NOMO-1 treated with dmso at 0.1 percent for 144 hours (cell line): Measurements from ENCODE around the gene NR1H2.
A peak's percentile ranks its signal among the peaks of the same experiment; 100 is the strongest.
"Not testable (repeated sequence)": the region's sequence is repeated elsewhere in the genome, so short reads cannot be mapped to it uniquely, and the experiment has no call there.

Experiments
- DNase-seq: peaks from one replicate; lab custom pipeline; 2025; ENCODE audit not compliant: unreplicated experiment; lab: John Stamatoyannopoulos, UW

Gene NR1H2

DNA sequence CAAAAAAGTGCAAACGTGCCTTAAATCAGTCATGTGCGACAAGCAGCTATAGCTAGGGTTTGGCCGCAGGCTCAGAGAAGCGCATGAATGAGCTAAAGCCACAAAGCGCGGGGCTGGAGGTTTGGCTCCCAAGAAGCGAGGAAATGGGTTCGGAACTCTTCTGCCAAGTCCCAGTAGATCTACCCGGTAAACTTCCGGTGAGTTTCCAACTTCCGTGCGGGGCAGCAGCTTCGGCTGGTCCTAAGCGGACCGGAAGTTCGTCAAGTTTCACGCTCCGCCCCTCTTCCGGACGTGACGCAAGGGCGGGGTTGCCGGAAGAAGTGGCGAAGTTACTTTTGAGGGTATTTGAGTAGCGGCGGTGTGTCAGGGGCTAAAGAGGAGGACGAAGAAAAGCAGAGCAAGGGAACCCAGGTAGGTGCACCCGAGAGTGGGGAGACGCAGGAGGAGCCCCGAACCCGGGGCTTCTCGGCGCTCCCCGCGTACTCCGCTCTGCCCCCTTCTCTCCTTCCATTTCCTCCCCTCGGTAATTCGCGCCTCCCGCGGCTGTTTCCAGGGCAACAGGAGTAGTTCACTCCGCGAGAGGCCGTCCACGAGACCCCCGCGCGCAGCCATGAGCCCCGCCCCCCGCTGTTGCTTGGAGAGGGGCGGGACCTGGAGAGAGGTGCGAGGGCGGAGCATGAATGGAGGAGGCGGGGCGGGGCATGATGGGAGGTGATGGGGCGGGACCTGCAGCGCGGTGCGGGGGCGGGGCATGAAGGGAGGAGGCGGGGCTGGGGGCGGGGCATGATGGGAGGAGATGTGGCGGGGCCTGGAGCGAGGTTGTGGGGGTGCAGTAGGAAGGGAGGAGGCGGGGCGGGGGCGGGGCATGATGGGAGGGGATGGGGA, at the start of gene NR1H2:
TSS of gene NR1H2 (plus strand) at position 292 of the 885 bp plus-strand sequence. CDS start 1,149 bp downstream, outside the sequence.
- DNase-seq, result peak; percentile 96

DNA sequence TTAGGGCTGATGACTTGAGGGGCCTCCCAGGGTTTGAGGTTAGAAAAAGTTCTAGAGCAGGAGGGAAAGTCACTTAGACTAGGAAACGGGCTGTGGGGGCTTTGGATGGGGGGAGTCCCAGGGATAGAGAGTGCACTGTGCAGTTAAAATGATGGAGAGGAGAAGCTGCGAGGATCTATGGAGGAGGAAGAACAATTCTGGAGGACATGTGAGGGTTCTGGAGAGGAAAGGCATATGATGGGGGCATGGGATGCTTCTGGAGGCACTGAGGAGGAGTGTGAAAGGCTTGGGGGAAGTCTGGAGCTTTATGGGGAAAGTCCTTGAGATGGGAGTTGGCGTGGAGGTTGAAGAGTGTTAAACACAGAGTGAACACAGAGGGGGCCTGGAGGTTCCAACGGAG, 49.2 kb upstream of the NR1H2 start:
- DNase-seq, result no peak

DNA sequence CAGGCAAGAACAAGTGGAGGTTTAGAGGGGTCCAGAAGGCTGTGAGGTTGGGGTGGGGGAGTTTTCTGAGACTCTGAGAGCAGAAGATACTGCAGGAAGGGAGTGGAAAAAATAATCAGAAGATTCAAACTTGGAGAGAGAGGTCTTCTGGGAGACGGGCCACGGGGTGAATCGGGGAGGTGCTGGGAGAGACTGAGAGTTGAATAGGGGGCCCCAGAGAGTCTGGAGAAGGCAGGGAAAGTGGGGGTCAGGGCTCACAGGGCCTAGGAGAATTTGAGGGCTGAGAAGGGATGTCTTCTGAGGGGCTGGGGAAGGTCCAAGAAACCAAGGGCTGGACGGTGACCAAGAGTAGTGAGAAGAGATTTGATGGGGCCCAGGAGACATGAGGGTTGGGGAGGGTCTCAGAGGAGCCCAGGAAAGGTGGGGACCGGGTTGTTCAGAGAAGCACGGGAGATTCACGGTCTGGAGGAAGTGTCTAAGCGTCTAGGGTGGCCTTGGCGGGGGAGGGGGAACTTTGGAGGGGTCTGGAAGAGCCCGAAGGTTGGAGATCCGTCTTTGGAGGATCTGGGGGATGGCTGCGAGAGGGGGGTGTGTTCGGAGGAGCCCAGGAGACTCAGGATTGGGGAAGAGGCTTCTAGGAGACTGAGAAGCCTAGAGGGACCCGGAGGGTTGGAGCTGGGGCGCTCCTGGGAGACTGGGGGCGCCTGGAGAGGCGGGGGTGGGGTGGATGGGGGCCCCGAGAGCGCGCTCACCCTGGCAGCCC, 48.6 kb upstream of the NR1H2 start:
- no peak for DNase-seq

DNA sequence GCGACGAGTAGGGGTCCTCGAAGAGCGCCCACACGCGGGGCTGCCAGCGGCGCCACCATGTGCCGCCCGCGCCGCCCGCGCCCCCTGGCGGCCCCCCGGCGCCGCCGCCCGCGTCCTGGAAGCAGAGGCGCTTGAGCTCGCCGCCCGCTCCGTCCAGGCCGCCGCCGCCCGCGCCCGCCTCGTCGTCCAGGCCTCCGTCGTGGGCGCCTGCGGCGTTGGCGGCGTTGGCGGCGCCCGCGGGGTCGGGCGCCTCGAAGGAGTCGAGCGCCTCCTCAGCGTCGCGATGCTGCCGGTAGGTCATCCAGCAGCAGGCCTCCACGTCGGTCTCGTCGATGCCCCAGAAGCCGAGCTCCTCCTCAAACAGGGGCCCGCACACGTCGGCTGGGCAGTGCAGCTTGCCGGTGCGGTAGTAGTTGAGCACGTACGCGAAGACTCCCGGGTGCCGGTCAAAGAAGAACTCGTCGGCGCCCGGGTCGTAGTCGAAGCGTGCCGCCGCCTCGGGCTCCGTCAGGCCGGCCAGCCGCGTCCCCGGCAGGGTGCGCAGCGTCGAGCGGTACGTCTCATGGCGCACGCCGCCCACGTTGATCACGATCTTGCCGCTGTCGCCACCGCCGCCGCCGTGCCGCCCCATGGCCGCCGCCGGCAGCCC, 47.9 kb upstream of the NR1H2 start:
- no peak for DNase-seq

DNA sequence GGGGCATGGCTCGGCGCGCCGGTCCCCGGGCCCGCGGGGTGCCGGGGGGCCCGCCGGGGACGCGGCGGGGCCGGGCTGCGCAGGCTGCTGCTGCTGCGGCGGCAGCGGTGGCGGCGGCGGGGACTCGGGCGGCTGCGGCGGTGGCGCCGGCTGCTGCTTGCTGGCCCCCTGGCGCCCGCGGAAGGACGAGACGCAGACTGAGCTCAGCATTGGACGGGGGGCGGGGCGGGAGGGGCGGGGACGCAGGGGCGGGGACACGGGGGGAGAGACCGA, 47.4 kb upstream of the NR1H2 start:
- DNase-seq, result no peak

DNA sequence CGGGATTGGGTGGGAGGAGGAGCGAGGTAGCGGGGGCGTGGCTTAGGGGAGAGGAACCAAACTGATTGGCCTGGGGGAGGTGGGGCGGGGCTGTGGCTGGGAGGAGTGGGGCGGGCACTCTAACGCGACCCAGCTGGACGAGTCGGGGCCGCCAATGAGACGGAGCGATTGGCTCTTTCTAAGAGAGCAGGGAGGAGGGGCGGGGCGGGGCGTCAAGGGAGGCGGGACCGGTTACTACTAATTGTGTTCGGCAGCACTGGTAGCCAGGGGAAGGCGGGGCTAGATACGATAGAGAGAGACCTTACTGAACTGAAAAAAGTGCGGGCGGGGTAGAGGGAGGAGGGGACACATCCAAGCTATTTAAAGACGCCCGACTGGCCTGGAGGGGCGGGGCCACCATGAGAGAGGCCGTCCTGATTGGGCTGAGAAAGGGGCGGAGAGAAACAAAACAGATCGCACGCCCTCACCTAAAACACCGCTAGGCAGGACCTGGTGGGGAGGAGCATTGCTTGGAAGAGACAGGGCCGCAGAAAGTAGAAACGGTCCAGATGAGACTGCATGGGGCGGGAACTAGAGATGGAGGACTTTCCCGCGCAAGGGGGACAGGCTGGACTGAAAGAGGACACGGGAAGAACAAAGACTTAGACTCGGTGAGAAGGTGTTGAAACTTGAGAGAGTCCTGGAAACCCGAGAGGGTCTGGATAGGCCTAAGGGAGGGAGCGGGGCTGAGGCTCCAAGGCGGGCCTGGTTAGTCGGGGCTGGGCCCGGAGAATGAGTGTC, 46.9 kb upstream of the NR1H2 start, which contains the start of gene KCNC3:
TSS of gene KCNC3 (minus strand) at position 232 of the 780 bp plus-strand sequence. CDS start 295 bp downstream, outside the sequence.
- peak; percentile 99 for DNase-seq

DNA sequence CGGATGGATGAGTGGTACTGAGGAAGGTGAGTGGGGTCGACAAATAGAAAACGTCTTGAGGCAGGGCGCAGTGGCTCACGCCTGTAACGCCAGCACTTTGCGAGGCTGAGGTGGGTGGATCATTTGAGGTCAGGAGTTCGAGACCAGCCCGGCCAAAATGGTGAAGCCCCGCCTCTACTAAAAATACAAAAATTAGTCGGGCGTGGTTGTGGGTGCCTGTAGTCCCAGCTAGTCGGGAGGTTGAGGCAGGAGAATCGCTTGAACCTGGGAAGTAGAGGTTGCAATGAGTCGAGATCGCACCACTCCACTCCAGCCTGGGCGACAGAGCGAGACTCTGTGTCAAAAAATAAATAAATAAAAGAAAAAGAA, 46.3 kb upstream of the NR1H2 start:
- not testable (repeated sequence) for DNase-seq

DNA sequence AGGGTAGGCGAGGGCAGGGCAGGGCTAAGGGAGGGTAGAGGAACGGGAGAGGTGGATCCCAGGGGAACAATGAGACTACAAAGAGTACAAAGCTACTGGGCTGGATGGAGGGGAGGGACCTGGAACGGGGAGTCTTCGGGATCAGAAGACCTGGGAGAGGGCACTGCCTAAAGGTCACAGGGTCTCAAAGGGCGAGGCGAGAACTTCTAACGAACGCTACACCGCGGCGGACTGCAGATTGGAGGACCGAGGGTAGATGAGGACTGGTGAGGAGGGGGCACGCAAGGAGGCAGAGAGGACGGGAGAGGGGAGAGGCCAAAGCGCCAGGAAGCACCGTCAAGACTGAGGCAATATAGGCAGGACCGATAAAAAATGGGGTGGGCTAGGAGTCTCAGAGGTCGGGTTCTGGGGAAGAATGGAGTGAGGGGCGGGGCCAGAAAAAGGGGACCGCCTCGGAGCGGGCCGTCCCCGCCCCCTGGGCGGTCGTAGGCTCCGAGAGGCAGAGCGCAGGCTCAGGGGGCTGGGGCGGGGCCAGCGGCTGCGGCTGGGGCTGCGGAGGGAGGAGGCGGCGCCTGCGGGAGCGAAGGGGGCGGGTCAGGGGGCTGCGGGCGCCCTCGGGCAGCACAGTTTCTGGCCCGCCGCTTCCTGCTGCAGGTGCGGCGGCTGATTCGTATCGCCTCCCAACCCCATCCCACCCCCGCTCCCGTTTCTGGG, 45.7 kb upstream of the NR1H2 start:
- peak; percentile 79 for DNase-seq

DNA sequence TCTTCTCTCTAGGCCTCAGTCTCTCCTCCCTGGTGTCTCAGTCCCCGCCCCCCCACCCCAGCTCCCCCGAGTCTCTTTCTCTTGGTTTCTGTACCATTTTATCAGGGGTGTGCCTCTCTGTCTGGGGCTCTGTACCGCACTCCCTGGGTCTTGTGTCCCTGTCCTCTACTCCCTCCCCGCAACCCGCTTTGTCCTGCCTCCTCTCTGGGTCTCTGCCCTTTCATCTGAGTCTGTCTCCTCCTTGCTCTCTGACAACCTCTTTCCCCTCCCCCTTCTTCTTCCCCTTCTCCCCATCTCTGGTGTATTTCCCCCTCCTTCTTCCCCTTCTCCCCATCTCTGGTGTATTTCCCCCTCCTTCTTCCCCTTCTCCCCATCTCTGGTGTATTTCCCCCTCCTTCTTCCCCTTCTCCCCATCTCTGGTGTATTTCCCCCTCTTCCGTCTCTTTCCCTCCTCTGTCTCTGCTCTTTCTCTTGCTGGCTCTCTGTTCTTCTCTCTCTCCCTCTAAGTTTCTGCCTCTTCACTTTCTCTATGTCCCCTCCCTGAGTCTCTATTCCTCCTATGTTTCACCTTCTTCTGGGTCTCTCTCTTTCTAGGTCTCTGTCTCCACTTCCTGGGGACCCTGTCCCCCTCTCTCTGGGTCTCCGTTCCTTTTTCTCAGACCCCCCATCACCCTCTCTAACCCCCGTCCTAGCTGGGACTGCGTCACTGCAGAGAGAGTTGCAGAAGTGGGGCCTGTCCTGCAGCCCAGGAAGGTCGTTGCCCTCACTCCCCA, 44.9 kb upstream of the NR1H2 start:
- DNase-seq, result no peak

DNA sequence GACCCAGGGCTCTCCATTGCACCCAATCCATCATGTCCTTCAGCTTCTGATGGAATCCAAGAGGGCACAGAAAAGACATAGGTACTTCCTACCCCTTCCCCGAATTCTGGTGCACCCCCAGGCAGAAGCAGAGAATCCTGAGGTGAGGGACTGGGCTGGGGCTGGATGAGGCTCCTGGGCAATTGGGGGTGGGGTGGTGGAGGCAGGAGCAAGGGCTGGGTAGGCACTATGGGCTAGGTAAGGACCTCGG, 44.3 kb upstream of the NR1H2 start:
- DNase-seq, result no peak

DNA sequence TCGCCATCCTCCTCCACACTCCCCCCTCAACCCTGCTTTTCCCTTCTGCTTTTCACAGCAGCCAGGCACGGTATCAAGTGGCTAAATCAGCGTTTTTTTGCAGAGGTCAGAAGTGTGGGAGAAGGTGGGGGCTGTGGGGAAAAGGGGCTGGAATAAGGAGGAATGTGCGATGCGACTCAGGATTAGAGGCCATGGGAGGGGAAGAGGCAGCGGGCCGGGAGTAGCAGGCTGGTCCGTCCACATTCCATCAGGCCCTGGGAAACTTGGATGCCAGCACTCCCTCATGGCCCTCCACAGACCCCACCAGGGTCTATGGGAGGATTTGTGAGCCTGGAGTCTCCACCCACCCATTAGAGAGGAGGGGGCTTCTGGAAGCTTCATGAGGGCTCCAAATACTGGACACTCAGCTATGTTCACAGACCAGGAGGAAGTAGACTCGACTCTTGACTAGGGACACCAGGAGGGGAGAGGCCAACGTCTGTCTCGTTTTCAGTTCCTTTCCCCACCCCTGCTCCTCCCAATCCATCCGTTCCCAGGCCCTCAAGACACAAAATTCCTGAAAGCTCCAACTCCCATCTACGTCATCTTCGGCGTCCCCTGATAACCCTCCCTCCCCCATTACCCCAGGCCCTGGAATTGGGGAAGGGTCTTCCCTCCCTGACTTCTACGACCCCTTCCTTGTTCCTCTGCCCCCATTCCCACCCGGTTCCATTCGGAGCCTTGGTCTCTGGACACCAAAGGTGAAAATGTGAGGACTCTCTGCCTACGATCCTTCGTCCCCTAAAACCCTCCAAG, 43.8 kb upstream of the NR1H2 start:
- DNase-seq, result no peak

DNA sequence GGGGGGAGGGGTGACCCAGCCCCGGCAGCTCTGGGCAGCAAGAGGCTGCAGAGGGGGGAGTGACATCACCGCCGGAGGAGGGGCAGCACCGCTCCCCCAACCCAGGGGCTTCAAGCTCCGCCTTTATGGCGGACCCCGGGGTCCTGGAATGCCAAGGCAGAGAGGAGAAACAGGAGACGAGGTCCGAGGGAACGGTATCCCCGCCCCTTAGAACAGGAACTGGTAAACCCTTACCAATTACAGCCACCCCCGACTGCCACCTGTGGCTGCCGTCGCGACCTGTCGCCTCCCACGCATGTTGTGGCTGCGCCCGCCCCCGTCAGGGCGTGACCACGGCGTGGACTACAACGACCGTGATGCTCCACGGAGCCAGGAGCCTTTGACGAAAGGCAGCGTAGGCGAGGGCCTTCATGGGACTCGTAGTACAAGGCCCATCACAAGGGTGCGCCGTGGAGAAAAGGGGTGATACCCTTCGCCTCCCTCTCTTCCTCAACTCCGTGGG, 43.0 kb upstream of the NR1H2 start:
- peak; percentile 86 for DNase-seq

DNA sequence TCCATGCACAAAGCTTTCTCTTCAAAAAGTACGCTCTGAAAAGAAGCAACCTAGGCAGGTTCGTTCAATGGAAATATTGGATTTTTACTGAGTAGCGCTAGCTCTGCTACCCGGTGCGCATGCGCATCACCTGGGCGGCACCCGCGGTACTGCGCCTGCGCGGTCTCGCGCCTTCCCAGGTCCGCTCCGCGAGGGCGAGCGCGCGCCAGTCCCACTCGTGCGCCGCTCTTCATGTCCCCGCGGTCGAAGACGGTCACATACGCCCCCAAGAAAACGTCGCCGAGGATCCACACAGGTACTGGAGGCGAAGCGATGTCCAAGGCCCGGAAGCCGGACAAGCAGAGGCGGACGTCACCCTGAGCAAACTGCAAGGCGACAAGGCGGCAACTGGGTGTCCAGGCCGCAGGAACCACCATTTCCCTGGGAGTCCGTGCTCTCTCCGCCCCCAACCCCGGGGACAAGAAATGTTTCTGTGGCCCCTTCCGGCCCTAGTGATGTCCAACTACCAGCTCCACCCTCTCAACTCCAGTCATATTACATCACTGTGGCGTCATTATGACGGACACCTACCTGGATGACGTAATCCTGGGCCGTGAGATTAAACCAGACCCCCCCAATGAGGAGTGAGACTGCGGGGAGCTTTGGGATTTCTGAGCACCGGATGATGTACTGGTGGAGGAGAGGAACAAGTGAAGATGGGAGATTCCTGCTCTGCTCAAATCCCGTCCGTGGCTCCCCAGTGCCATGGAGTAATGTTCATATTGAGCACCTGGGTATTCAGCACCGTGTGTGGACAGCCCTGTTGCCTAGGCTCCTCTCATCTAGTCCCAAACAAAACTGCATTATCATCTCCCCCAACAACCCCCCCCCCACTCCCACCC, 42.3 kb upstream of the NR1H2 start:
- DNase-seq, result peak; percentile 65

DNA sequence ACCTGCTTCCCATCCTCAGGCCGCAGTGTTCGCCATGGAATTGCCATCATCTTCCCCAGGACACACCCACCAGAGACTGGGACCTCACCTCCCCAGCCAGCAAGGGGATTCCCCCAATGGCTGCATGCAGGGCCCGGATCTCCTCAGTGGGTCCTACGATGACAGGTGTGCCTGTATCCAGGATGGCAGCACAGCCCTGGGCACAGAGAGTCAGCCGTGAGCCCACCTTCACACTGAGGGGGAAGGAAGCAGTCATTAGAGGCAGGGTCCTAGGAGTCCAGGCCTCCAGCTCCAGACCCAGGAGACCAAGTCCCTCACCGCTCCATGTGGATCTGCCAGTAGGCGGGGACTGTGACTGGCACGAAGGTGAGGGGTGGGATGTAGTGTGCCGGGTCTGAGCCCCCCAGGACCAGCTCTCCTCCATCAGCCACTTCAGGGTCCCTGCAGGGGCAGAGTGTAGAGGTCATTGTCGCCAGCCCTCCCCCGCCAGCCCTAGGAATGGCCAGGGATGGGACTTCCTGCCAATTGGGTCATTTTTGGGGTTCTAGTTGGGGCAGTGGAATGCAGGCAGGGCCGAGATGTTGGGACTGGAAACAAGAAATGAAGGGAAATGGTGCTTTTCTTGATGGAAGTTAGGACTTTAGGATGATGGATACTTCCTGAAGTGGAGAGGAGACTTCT, 41.4 kb upstream of the NR1H2 start:
- DNase-seq, result no peak

DNA sequence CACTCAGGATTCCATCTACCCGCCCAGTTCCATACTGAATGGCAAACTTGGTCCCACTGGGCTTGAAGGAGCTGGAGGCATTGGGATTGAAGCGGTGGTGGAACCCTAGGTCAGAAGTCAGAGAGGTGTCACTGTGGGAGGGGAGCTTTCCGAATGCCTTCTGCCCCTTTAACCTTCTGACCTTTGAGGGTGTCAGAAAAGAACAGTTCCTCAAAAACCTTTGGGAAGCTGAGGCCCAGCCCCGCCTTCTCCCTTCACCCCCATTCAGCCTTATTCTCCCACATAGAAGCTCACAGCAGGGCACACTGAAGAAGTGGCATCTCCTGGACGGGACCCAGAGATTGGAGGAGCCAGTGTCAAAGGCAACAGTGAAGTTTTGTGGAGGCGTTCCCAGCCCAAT, 39.2 kb upstream of the NR1H2 start:
- DNase-seq, result not testable (repeated sequence)

DNA sequence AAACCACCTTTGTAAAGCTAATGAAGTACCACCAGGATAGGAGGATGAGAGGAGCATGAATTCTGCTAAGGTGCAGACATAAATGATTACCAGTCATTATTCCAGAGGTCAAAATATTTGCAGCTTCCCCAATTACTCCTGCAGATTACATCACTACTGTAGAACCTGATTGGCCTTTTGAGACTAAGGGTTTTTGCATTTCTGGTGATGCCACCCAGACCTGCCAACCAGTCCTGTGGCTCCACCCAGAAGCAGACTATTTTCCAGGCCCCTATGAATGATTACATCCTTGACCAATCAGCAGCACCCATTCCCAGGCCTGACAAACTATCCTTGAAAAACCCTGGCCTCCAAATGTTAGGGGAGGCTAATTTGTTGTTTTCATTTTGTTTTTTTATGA, 35.9 kb upstream of the NR1H2 start:
- DNase-seq, result no peak

DNA sequence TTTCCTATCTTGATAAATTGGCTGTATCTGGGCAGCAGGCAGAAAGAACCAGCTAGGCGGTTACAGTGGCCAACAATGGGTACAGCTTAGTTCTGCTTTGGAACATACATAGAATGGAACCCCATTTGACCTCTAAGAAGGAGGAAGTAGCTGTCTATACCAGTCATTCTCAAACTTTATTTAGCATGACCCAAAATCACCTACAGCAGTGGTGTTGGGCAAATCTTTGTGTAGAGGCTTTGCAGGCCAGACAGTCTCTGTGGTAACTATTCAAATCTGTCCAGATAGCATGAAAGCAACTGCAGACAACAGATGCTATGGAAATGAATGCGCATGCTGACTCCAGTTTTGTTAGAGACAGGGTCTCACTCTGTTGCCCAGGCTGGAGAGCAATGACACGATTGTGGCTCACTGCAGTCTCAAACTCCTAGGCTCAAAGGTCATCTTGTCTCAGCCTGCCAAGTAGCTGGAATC, 35.1 kb upstream of the NR1H2 start:
- peak; percentile 85 for DNase-seq
